Chondrocyte (in vitro differentiated cells): Measurements from ENCODE around the gene PARP1. TPM values are rescaled to one million over a fixed set of nuclear protein-coding genes. Genes with fewer than 3 reads are reported as not detected.

Experiments
- DNase-seq: peaks from one replicate; pipeline ENCODE4 v3.0.0; 2021; ENCODE audit warnings: mixed read lengths, low spot score
- H3K27ac Mint-ChIP-seq: one replicate; pipeline ENCODE4 v1.8.0; 2021; ENCODE audit warnings: mild to moderate bottlenecking, moderate library complexity, mixed read lengths; ENCODE audit not compliant: unreplicated experiment
- H3K27me3 Mint-ChIP-seq: 2 replicates; pipeline ENCODE4 v1.8.0; 2021; ENCODE audit warnings: low read depth, mixed read lengths
- H3K36me3 Mint-ChIP-seq: 2 replicates; pipeline ENCODE4 v1.8.0; 2021; ENCODE audit warnings: low read depth, mixed read lengths
- H3K4me1 Mint-ChIP-seq: 2 replicates; pipeline ENCODE4 v1.8.0; 2021; ENCODE audit warnings: low read depth, mild to moderate bottlenecking, mixed read lengths
- H3K4me3 Mint-ChIP-seq: one replicate; pipeline ENCODE4 v1.8.0; 2021; ENCODE audit warnings: mild to moderate bottlenecking, moderate library complexity, mixed read lengths; ENCODE audit not compliant: unreplicated experiment
- H3K9me3 Mint-ChIP-seq: 2 replicates; pipeline ENCODE4 v1.8.0; 2021; ENCODE audit warnings: low read depth, mixed read lengths
- CTCF ChIP-seq: fragments of 200-600 bp; sonication (generic); IDR thresholded peaks from 2 replicates; pipeline ENCODE4 v1.5.0; 2021; ENCODE audit warnings: antibody characterized with exemption, mild to moderate bottlenecking, moderate library complexity
- total RNA-seq: library from RNA; stranded (reverse); gene quantifications from 3 replicates; pipeline ENCODE4 v1.2.1, GENCODE V29; 2021

Gene PARP1
- total RNA-seq, 1 donor from 2014 or later, result 48.6 TPM

DNA sequence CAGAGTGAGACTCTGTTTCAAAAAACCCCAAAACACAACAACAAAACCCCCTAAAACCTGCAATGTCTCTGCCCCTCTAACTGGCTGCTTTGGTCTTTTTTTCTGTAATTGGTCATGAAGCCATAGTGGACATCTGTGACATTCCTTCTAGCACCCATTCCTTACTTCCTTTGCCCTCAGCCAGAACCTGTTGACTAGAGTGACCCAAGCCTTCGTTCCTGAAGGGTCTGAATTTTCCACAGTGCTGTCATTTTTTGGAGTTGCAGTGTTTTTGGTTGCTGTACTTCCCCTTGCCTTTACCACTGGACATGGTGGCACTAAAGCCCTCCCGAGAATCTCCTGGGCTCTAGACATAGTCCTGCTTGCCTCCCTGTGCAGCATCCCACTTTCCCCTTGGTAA lies 50.5 kb downstream of the PARP1 start:
- TF ChIP-seq CTCF, result no peak
- peaks cover 6% of the 10 kb centered on the region for H3K4me1 Mint-ChIP-seq

GRCh38 chr1:226355669-226356551 lies 52.0 kb downstream of the PARP1 start:
- Mint-ChIP-seq H3K9me3 (no peaks in the 10 kb centered on the region), H3K4me1 (peaks cover 6% of the 10 kb centered on the region), H3K27ac (peak overlapping the region; percentile 56), H3K27me3 (no peaks in the 10 kb centered on the region), H3K36me3 (peaks cover 9% of the 10 kb centered on the region), H3K4me3 (no peak overlapping the region)
- no peak for TF ChIP-seq CTCF
- DNase-seq, result no peak

More for the DNA sequence above, 50.5 kb downstream of the PARP1 start:
- Mint-ChIP-seq H3K27ac (no peak overlapping the region), H3K9me3 (no peaks in the 10 kb centered on the region), H3K36me3 (peaks cover 16% of the 10 kb centered on the region), H3K27me3 (no peaks in the 10 kb centered on the region), H3K4me3 (no peak overlapping the region)
- no peak for DNase-seq

- H3K4me3 Mint-ChIP-seq, result no peak overlapping the region
- peaks cover 6% of the 10 kb centered on the region for H3K4me1 Mint-ChIP-seq
- peaks cover 6% of the 10 kb centered on the region for H3K36me3 Mint-ChIP-seq
- no peaks in the 10 kb centered on the region for H3K9me3 Mint-ChIP-seq
- H3K27me3 Mint-ChIP-seq, result no peaks in the 10 kb centered on the region
- no peak overlapping the region for H3K27ac Mint-ChIP-seq
- peak; percentile 34 for DNase-seq
- no peak for TF ChIP-seq CTCF
Measured at GRCh38 chr1:226355016-226355415, 52.9 kb downstream of the PARP1 start.

- Mint-ChIP-seq H3K9me3 (no peaks in the 10 kb centered on the region), H3K27me3 (no peaks in the 10 kb centered on the region), H3K36me3 (peaks cover 4% of the 10 kb centered on the region), H3K27ac (no peak overlapping the region), H3K4me3 (no peak overlapping the region), H3K4me1 (peaks cover 6% of the 10 kb centered on the region)
- DNase-seq, result no peak
- no peak for TF ChIP-seq CTCF
Measured at GRCh38 chr1:226353698-226354525, 54.0 kb downstream of the PARP1 start.

GRCh38 chr1:226351709-226352108 lies 56.2 kb downstream of the PARP1 start:
- H3K27ac Mint-ChIP-seq, result no peak overlapping the region
- no peaks in the 10 kb centered on the region for H3K27me3 Mint-ChIP-seq
- H3K9me3 Mint-ChIP-seq, result no peaks in the 10 kb centered on the region

More at GRCh38 chr1:226351709-226352108, 56.2 kb downstream of the PARP1 start:
- TF ChIP-seq CTCF, result no peak
- Mint-ChIP-seq H3K36me3 (no peaks in the 10 kb centered on the region), H3K4me3 (no peak overlapping the region), H3K4me1 (peaks cover 6% of the 10 kb centered on the region)
- no peak for DNase-seq
